ENCODE measurements around the gene KIR3DL2.

DNA sequence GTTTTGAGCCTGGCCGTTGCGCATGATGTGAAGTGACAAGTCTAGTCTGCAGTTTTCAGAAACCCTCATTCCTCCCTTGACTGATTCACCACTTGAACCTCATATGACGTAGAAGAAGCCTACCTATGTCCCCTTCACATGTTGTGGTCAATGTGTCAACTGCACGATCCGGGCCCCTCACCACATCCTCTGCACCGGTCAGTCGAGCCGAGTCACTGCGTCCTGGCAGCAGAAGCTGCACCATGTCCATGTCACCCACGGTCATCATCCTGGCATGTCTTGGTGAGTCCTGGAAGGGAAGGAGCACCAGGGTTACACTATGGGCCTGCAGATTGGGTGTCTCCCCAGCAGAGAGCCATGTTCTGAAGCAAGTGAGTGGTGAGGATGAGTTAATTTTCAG, 46.8 kb upstream of the KIR3DL2 start, which contains the start of gene KIR2DL4:
- TF ChIP-seq, protein P1, sequence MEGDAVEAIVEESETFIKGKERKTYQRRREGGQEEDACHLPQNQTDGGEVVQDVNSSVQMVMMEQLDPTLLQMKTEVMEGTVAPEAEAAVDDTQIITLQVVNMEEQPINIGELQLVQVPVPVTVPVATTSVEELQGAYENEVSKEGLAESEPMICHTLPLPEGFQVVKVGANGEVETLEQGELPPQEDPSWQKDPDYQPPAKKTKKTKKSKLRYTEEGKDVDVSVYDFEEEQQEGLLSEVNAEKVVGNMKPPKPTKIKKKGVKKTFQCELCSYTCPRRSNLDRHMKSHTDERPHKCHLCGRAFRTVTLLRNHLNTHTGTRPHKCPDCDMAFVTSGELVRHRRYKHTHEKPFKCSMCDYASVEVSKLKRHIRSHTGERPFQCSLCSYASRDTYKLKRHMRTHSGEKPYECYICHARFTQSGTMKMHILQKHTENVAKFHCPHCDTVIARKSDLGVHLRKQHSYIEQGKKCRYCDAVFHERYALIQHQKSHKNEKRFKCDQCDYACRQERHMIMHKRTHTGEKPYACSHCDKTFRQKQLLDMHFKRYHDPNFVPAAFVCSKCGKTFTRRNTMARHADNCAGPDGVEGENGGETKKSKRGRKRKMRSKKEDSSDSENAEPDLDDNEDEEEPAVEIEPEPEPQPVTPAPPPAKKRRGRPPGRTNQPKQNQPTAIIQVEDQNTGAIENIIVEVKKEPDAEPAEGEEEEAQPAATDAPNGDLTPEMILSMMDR (conservative IDR thresholded peaks at IDR 0.05; ENCODE audit: low read length) = no peak
- no peak for TF ChIP-seq EZH2phosphoT487 (IDR thresholded peaks at IDR 0.05; ENCODE audit: borderline replicate concordance)
